CD14-positive monocyte (primary cell): Measurements from ENCODE around the gene WDSUB1. TPM values are rescaled to one million over a fixed set of nuclear protein-coding genes. Genes with fewer than 3 reads are reported as not detected.

ENCODE experiments used
- DNase-seq, 3 donors: peaks; one replicate each; pipeline ENCODE4 v3.0.0-alpha.2; 2011 to 2022
- H2AFZ ChIP-seq: 2 replicates; pipeline ENCODE4 v1.6.0; 2012; ENCODE audit warnings: mild to moderate bottlenecking, low read depth, low read length, inconsistent platforms; ENCODE audit not compliant: insufficient read depth, poor library complexity, severe bottlenecking
- H3K27ac ChIP-seq, 2 donors: 1 replicate in 1 of 2; 2 replicates in 1 of 2; pipeline ENCODE4 v1.5.1; 2012 to 2013; ENCODE audit warnings: low read length in 2 of 2, control low read depth in 1 of 2, inconsistent platforms in 1 of 2, low read depth in 1 of 2, mild to moderate bottlenecking in 1 of 2
- H3K27me3 ChIP-seq, 2 donors: one replicate each; pipeline versions ENCODE4 v1.6.0 to v1.6.1; 2011 to 2013; ENCODE audit warnings: low read length in 2 of 2; ENCODE audit not compliant: control insufficient read depth in 2 of 2, insufficient read depth in 2 of 2
- H3K36me3 ChIP-seq, 2 donors: replicated peaks in 1 of 2; 1 replicate in 1 of 2; 2 replicates in 1 of 2; pipeline versions ENCODE4 v1.5.1 to v1.6.1; 2012 to 2013; ENCODE audit warnings: low read length in 2 of 2, control low read depth in 1 of 2, inconsistent platforms in 1 of 2, mild to moderate bottlenecking in 1 of 2; ENCODE audit not compliant: insufficient read depth in 2 of 2, control insufficient read depth in 1 of 2
- H3K4me1 ChIP-seq, 2 donors: 1 replicate in 1 of 2; 2 replicates in 1 of 2; pipeline versions ENCODE4 v1.5.1 to v1.6.1; 2012 to 2013; ENCODE audit warnings: low read length in 2 of 2, control low read depth in 1 of 2, inconsistent platforms in 1 of 2, mild to moderate bottlenecking in 1 of 2, moderate library complexity in 1 of 2; ENCODE audit not compliant: insufficient read depth in 2 of 2, control insufficient read depth in 1 of 2
- H3K4me2 ChIP-seq: replicated peaks from 2 replicates; pipeline ENCODE3; 2012; ENCODE audit warnings: low read length, moderate library complexity, mild to moderate bottlenecking; ENCODE audit not compliant: poor library complexity, severe bottlenecking; ENCODE audit errors: extremely low read depth
- H3K4me3 ChIP-seq, 3 experiments: fragments of 200-600 bp in 1 of 3; sonication (generic) in 1 of 3; replicated peaks in 1 of 3; 1 replicate in 2 of 3; 2 replicates in 1 of 3; pipeline ENCODE4 v1.5.1; 2011 to 2013; ENCODE audit warnings: low read length in 3 of 3, mild to moderate bottlenecking in 3 of 3, control low read depth in 2 of 3, low read depth in 2 of 3, inconsistent platforms in 1 of 3, moderate library complexity in 1 of 3
- H3K79me2 ChIP-seq: 2 replicates; pipeline ENCODE4 v1.6.0; 2012; ENCODE audit warnings: mild to moderate bottlenecking, control low read depth, inconsistent platforms, low read length, moderate library complexity; ENCODE audit not compliant: insufficient read depth
- H3K9ac ChIP-seq: 2 replicates; pipeline ENCODE4 v1.6.0; 2017; ENCODE audit warnings: low read length, mild to moderate bottlenecking; ENCODE audit not compliant: insufficient read depth, poor library complexity, severe bottlenecking
- H3K9me3 ChIP-seq, 2 donors: replicated peaks in 1 of 2; 1 replicate in 1 of 2; 2 replicates in 1 of 2; pipeline versions ENCODE4 v1.5.1 to v1.6.1; 2012 to 2013; ENCODE audit warnings: low read length in 2 of 2, control low read depth in 1 of 2; ENCODE audit not compliant: control insufficient read depth in 1 of 2, insufficient read depth in 1 of 2
- H4K20me1 ChIP-seq: 2 replicates; pipeline ENCODE4 v1.6.0; 2012; ENCODE audit warnings: mild to moderate bottlenecking, low read length, control low read depth, moderate library complexity; ENCODE audit not compliant: insufficient read depth
- H3K27ac Mint-ChIP-seq, 7 donors: one replicate each; pipeline ENCODE4 v1.8.0; 2020; ENCODE audit warnings: mild to moderate bottlenecking in 7 of 7, mixed read lengths in 7 of 7, moderate library complexity in 6 of 7, inconsistent platforms in 2 of 7
- H3K27me3 Mint-ChIP-seq, 3 donors: one replicate each; pipeline ENCODE4 v1.8.0; 2021 to 2022; ENCODE audit warnings: low read depth in 3 of 3, mild to moderate bottlenecking in 3 of 3, mixed read lengths in 3 of 3, moderate library complexity in 3 of 3, inconsistent platforms in 1 of 3
- H3K36me3 Mint-ChIP-seq, 2 donors: one replicate each; pipeline ENCODE4 v1.8.0; 2020; ENCODE audit warnings: mixed read lengths in 2 of 2, inconsistent platforms in 1 of 2, mild to moderate bottlenecking in 1 of 2
- H3K4me1 Mint-ChIP-seq: one replicate; pipeline ENCODE4 v1.8.0; 2020; ENCODE audit warnings: mild to moderate bottlenecking, mixed read lengths
- H3K4me3 Mint-ChIP-seq, 2 donors: one replicate each; pipeline ENCODE4 v1.8.0; 2020; ENCODE audit warnings: mild to moderate bottlenecking in 2 of 2, mixed read lengths in 2 of 2, moderate library complexity in 1 of 2
- H3K9me3 Mint-ChIP-seq, 7 donors: one replicate each; pipeline ENCODE4 v1.8.0; 2020 to 2022; ENCODE audit warnings: mixed read lengths in 7 of 7, mild to moderate bottlenecking in 6 of 7, moderate library complexity in 6 of 7, inconsistent platforms in 2 of 7
- WGBS: methylation state at CpG from one replicate; pipeline ENCODE4 v1.1.5; 2013; ENCODE audit warnings: missing lambda C conversion rate; ENCODE audit not compliant: insufficient coverage; 5-methylcytosine and 5-hydroxymethylcytosine counted together
- intact Hi-C, 2 donors: fragments of 100-400 bp; cut with micrococcal nuclease; formaldehyde crosslinking; loops; one replicate each; pipeline versions ENCODE4 v1.15.0 to v1.15.1; 2023
- polyA plus RNA-seq, 3 donors: library from polyadenylated mRNA; depleted of rRNA in 1 of 3; unstranded in 2 of 3; stranded (reverse) in 1 of 3; fragments of 300-500 nt in 2 of 3; fragments of >200 nt in 1 of 3; fragmentation: Illumina TruSeq in 2 of 3; gene quantifications; 1 replicate in 2 of 3; 2 replicates in 1 of 3; pipeline ENCODE4 v1.2.3, GENCODE V29; 2012 to 2021
- TF ChIP-seq, protein P1 (sequence below): fragments of 200-600 bp; IDR thresholded peaks from one replicate; pipeline ENCODE4 v1.8.0; 2022; ENCODE audit warnings: antibody characterized with exemption, mild to moderate bottlenecking

The WDSUB1 gene
- polyA plus RNA-seq, 3 donors: 9.4 to 17.8 (median 10.1) TPM

- no peak for DNase-seq
- Histone ChIP-seq H4K20me1 (no peaks in the 10 kb centered on the region), H2AFZ (no peak overlapping the region), H3K9ac (no peak overlapping the region), H3K4me2 (no peak overlapping the region), H3K36me3 (no peaks in the 10 kb centered on the region), H3K9me3 (no peaks in the 10 kb centered on the region), H3K27ac (no peak overlapping the region), H3K27me3 (no peaks in the 10 kb centered on the region), H3K4me3 (no peak overlapping the region), H3K4me1 (no peaks in the 10 kb centered on the region), H3K79me2 (no peaks in the 10 kb centered on the region)
- no peak overlapping the region for H3K4me3 Mint-ChIP-seq
- TF ChIP-seq, protein P1, sequence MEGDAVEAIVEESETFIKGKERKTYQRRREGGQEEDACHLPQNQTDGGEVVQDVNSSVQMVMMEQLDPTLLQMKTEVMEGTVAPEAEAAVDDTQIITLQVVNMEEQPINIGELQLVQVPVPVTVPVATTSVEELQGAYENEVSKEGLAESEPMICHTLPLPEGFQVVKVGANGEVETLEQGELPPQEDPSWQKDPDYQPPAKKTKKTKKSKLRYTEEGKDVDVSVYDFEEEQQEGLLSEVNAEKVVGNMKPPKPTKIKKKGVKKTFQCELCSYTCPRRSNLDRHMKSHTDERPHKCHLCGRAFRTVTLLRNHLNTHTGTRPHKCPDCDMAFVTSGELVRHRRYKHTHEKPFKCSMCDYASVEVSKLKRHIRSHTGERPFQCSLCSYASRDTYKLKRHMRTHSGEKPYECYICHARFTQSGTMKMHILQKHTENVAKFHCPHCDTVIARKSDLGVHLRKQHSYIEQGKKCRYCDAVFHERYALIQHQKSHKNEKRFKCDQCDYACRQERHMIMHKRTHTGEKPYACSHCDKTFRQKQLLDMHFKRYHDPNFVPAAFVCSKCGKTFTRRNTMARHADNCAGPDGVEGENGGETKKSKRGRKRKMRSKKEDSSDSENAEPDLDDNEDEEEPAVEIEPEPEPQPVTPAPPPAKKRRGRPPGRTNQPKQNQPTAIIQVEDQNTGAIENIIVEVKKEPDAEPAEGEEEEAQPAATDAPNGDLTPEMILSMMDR: no peak
- WGBS: 85% methylated on average over 10 of the region's 15 CpGs
- intact Hi-C loops: no loop called here
- no peaks in the 10 kb centered on the region for H3K36me3 Mint-ChIP-seq
- H3K27ac Mint-ChIP-seq: peak overlapping the region in 1 of 7 donors; percentile 42
- H3K27me3 Mint-ChIP-seq: peaks cover 0 to 2% (median 0%) of the 10 kb centered on the region in 3 donors
- H3K4me1 Mint-ChIP-seq: no peaks in the 10 kb centered on the region
- H3K9me3 Mint-ChIP-seq: peaks cover 0 to 4% (median 0%) of the 10 kb centered on the region in 7 donors
These were observed 76.9 kb downstream of the WDSUB1 start for GRCh38 chr2:159209341-159210306.

- Mint-ChIP-seq H3K36me3 (no peaks in the 10 kb centered on the region), H3K4me3 (no peak overlapping the region), H3K27ac (no peak overlapping the region), H3K9me3 (peaks cover 0 to 2% (median 0%) of the 10 kb centered on the region in 7 donors), H3K27me3 (peaks cover 0 to 2% (median 0%) of the 10 kb centered on the region in 3 donors), H3K4me1 (no peaks in the 10 kb centered on the region)
- H3K9me3 ChIP-seq: no peaks in the 10 kb centered on the region
- H3K4me1 ChIP-seq: no peaks in the 10 kb centered on the region
- no peaks in the 10 kb centered on the region for H3K79me2 ChIP-seq
- no peak overlapping the region for H3K9ac ChIP-seq
- no peak overlapping the region for H3K27ac ChIP-seq
- no peaks in the 10 kb centered on the region for H4K20me1 ChIP-seq
- H3K4me3 ChIP-seq: no peak overlapping the region
- H3K36me3 ChIP-seq: no peaks in the 10 kb centered on the region
- no peaks in the 10 kb centered on the region for H3K27me3 ChIP-seq
- TF ChIP-seq, protein P1: no peak
- WGBS: 83% methylated on average over 4 of the region's 5 CpGs
- no peak overlapping the region for H2AFZ ChIP-seq
- DNase-seq: no peak
- intact Hi-C loops: no loop called here
- H3K4me2 ChIP-seq: no peak overlapping the region
These were observed 78.1 kb downstream of the WDSUB1 start for GRCh38 chr2:159208438-159208837.
